K562 treated with DMSO at 1 percent for 12 hours (cell line): Measurements from ENCODE around the gene ZDHHC9. TPM values are rescaled to one million over a fixed set of nuclear protein-coding genes. Genes with fewer than 3 reads are reported as not detected.

Experiments
- total RNA-seq: library from RNA; unstranded; fragments of 300-600 nt; gene quantifications from 2 replicates; pipeline ENCODE4 v1.2.3, GENCODE V29; 2022; ENCODE audit not compliant: insufficient read depth

Gene ZDHHC9
- total RNA-seq = 7.0 and 15.9 TPM in 2 replicates

DNA sequence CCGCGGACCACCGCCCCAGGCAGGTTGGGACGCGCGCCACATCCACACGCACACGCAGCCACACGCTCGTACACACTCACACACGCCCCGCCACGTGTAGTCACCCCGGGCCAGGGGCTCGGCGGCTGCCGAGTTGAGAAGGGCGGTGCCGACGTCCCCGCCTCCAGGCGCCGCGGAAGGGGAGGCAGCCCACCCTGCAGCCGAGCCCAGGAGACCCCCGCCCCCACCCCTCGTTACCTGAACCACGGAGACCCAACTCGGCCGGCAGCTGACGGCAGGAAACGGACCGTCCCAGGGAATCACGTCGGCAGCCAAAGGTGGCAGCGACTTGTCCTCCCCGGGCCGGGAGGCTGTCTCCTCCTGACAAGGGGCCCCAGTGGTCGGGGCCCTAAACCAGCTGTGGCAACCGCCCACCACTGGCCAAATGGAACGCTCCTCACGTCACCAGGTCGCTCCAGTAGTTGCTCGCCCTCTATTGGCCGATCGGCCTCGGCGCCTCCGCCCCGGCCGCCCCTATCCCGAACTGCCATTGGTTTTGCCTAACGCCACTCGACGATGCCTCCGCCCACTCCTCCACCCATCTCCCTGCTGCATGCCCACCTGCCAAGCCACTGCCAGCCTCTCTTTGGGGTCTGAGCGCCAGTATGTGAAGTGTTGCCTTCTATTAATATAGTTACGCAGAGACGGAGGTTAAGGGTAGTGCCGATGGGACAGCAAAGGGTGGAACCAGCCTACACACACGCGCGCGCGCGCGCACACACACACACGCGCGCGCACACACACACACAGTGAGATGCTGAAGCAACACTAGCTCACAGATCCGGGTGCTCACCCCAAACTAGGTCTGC, at the start of gene ZDHHC9:
Gene ZDHHC9 (minus strand): TSS at position 428 of the 848 bp plus-strand sequence. CDS start 1,941 bp downstream, outside the sequence.

DNA sequence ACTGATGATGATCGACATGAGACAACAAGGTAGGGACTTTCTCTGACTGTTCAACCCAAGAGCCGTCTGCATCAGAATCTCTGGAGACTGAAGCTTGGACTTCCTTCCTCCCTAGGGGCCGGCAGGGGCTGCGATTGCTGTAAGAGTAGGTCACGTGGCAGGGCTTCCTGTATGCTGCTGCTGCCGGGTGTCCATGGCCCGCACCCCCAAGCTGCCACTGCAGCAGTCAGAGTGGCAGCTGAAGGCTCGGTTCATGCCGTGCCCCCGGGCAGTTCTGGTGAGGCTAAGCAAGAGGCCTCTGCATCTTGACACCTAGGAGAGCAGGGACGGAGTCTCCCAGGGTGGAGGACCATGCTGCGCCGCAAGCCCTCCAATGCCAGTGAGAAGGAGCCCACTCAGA, 63.9 kb downstream of the ZDHHC9 start, which contains the start of gene SASH3:
Gene SASH3 (plus strand): TSS at position 203 of the 400 bp plus-strand sequence. CDS start 149 bp downstream, at position 352.

Other genes starting within 250 kb of the ZDHHC9 start
- not detected in 2 replicates for gene APLN, start 188.9 kb downstream of the ZDHHC9 start, total RNA-seq
- not detected in 2 replicates for gene XPNPEP2, start 104.9 kb downstream of the ZDHHC9 start, total RNA-seq
- 0.38 and 0.81 TPM in 2 replicates for gene SASH3, start 63.9 kb downstream of the ZDHHC9 start, total RNA-seq
- gene UTP14A, start 62.3 kb upstream of the ZDHHC9 start, total RNA-seq = 14.1 and 16.8 TPM in 2 replicates
- gene BCORL1, start 138.7 kb upstream of the ZDHHC9 start, total RNA-seq = 5.0 and 22.5 TPM in 2 replicates